Mucosa of rectum (tissue), 2 donors: ENCODE data around the gene MYBPHL.

Experiments
- H3K27ac ChIP-seq, 2 donors: one replicate each; pipeline ENCODE4 v1.7.0; 2013; ENCODE audit warnings: inconsistent platforms in 2 of 2, low read depth in 2 of 2, low read length in 2 of 2
- H3K27me3 ChIP-seq, 2 donors: one replicate each; pipeline ENCODE4 v1.7.0; 2013; ENCODE audit warnings: low read length in 2 of 2; ENCODE audit not compliant: control insufficient read depth in 2 of 2, insufficient read depth in 2 of 2
- H3K36me3 ChIP-seq, 2 donors: one replicate each; pipeline ENCODE4 v1.7.0; 2013; ENCODE audit warnings: low read length in 2 of 2; ENCODE audit not compliant: control insufficient read depth in 2 of 2, insufficient read depth in 2 of 2
- H3K4me1 ChIP-seq, 2 donors: one replicate each; pipeline ENCODE4 v1.7.0; 2013; ENCODE audit warnings: low read length in 2 of 2, mild to moderate bottlenecking in 1 of 2; ENCODE audit not compliant: control insufficient read depth in 2 of 2, insufficient read depth in 2 of 2
- H3K4me3 ChIP-seq, 2 donors: one replicate each; pipeline ENCODE4 v1.7.0; 2013; ENCODE audit warnings: low read length in 2 of 2
- H3K9ac ChIP-seq, 2 donors: one replicate each; pipeline ENCODE4 v1.7.0; 2013; ENCODE audit warnings: low read length in 2 of 2, low read depth in 1 of 2, mild to moderate bottlenecking in 1 of 2
- H3K9me3 ChIP-seq, 2 donors: one replicate each; pipeline ENCODE4 v1.7.0; 2013; ENCODE audit warnings: low read length in 2 of 2; ENCODE audit not compliant: control insufficient read depth in 2 of 2
- donor health status: healthy.
- donor health status: Normal muscosa, but diverticular disease.

The MYBPHL gene

DNA sequence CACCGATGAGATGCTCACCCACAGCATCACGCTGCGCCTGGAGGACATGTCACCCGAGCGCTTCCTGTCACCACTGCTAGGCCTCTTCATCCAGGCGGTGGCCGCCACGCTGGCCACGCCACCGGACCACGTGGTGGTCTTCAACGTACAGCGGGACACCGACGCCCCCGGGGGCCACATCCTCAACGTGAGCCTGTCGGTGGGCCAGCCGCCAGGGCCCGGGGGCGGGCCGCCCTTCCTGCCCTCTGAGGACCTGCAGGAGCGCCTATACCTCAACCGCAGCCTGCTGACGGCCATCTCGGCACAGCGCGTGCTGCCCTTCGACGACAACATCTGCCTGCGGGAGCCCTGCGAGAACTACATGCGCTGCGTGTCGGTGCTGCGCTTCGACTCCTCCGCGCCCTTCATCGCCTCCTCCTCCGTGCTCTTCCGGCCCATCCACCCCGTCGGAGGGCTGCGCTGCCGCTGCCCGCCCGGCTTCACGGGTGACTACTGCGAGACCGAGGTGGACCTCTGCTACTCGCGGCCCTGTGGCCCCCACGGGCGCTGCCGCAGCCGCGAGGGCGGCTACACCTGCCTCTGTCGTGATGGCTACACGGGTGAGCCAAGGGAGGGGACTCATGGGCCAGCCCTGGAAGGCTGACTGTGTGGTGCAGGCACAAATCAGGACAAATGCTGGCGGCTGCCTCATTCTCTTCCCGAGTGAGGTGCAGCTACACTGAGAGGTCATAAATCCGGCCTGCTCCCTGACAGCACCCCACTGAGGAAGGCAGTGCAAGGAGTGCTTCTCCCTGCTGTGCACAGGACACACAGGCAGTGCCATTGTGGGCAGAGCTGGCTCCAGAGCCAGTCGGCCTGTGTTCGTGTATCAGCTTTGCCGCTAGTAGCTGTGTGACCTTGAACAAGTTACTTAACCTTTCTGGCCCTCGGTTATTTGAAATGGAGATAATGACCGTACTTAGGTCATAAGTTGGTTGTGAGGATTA is 48.0 kb downstream of the MYBPHL start:
- Histone ChIP-seq H3K4me1 (peaks cover 4% of the 10 kb centered on the region in 2 donors), H3K27ac (no peak overlapping the region), H3K27me3 (no peaks in the 10 kb centered on the region), H3K4me3 (no peak overlapping the region), H3K9ac (no peak overlapping the region), H3K36me3 (no peaks in the 10 kb centered on the region), H3K9me3 (no peaks in the 10 kb centered on the region)

DNA sequence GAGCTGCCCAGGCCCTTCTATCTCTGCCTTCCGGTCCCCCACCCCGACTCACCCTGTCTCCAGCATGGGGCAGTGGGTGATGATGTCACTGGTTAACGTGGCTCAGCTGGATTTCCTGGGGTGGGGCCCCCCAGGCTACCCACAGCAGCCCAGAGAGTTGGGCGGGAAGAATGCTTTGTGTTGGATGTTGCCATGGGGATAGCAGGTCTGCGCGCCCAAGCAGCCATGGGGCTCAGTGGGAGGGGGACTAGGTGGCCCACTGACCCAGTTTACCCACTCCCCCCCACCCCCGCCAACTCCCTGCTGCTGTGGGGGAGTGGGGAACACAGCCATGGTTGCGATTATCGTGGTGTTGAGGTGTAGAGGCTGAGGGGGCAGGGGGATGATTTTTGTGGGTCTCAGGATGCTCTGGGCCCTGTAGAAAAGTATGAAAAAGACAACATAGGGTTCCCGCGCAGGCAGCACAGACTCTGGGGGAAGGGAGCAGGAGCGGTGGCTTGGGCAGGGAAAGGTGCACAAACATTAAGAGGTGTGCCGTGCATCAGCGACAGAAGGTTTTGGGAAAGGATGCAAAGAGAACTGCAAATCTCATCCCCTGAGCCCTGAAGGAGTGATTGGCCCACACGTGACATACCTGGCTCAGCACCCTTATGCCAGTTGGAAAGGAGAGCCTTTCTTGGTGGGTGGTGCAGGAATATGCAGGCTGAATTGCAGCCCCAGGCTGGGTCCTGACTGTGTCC is 49.0 kb downstream of the MYBPHL start:
- no peaks in the 10 kb centered on the region for H3K9me3 ChIP-seq
- no peak overlapping the region for H3K9ac ChIP-seq
- H3K4me3 ChIP-seq, result no peak overlapping the region
- no peaks in the 10 kb centered on the region for H3K36me3 ChIP-seq
- H3K4me1 ChIP-seq, result peaks cover 4% of the 10 kb centered on the region in 2 donors
- no peak overlapping the region for H3K27ac ChIP-seq
- H3K27me3 ChIP-seq, result no peaks in the 10 kb centered on the region

DNA sequence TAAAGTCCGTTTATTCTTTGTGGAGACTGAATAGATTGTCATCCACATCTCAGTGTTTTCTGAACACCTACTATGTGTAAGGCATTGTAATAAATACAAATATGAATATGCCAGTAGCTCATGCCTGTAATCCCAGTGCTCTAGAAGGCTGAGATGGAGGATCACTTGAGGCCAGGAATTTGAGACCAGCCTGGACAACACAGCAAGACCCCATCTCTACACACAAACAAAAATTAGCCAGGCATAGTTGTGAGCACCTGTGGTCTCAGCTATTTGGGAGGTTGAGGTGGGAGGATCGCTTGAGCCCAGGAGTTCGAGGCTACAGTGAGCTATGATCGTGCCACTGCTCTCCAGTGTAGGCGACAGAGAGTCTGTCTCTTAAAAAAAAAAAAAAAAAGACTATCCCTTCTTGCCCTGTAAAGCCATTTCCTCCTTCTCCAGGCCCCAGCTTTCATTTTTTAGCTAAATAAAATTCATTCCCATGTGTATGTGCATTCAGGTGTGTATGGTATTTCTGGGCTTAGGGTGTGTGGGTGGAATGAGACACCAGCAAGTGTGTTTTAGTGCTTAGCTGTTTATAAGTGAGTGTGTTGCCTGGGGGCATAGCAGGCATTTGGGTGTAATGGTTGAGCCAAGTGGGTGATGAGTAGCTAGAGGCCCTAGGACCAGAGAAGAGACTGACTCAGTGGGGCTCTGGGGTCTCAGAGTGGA is 49.7 kb downstream of the MYBPHL start:
- peaks cover 4% of the 10 kb centered on the region in 2 donors for H3K4me1 ChIP-seq
- no peak overlapping the region for H3K9ac ChIP-seq
- H3K36me3 ChIP-seq, result no peaks in the 10 kb centered on the region
- no peak overlapping the region for H3K27ac ChIP-seq
- H3K4me3 ChIP-seq, result no peak overlapping the region
- H3K9me3 ChIP-seq, result no peaks in the 10 kb centered on the region
- H3K27me3 ChIP-seq, result no peaks in the 10 kb centered on the region

DNA sequence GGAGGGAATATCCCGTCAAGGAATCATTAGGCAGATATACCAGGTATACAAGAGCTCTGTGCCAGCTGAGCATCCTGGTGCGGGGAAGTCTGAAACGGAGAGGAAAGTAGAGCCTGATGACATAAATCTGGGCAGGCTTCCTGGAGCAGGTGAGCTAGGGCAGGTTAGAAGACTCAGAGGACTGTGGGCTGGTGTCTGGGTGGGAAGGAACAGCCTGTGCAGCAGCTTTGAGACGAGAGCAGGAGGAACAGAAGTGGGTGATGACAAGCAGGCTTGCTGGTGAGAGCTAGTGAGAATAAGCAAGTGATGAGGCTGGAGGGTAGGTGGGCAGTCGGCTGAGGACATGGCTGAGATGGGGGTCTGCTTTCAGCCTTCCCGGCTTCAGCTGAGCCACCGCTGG is 50.7 kb downstream of the MYBPHL start:
- Histone ChIP-seq H3K27ac (no peak overlapping the region), H3K4me3 (no peak overlapping the region), H3K9ac (no peak overlapping the region), H3K9me3 (no peaks in the 10 kb centered on the region), H3K36me3 (no peaks in the 10 kb centered on the region), H3K4me1 (peaks cover 4% of the 10 kb centered on the region in 2 donors), H3K27me3 (no peaks in the 10 kb centered on the region)

DNA sequence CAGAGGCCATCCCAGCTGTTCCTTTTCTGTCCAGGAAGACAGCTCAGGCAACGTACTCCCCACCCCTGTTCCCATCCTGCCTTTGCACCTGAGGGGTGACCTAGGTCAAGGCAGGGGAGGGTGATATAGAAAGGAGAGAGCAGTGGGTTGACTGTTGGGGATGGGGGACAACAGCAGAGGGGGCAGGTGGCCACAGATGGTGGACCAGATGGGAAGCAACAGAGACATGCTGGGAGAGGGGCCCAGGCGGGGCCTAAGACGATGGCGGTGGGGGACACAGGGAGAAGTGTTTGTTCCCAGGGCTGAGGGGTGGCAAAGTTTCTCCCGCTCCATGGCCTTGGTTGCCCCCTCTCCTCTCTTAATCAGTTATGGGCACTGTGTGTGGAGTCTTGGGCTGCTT is 51.1 kb downstream of the MYBPHL start:
- Histone ChIP-seq H3K27me3 (no peaks in the 10 kb centered on the region), H3K4me1 (peaks cover 4% of the 10 kb centered on the region in 2 donors), H3K27ac (no peak overlapping the region), H3K9ac (no peak overlapping the region), H3K9me3 (no peaks in the 10 kb centered on the region), H3K36me3 (no peaks in the 10 kb centered on the region), H3K4me3 (no peak overlapping the region)

DNA sequence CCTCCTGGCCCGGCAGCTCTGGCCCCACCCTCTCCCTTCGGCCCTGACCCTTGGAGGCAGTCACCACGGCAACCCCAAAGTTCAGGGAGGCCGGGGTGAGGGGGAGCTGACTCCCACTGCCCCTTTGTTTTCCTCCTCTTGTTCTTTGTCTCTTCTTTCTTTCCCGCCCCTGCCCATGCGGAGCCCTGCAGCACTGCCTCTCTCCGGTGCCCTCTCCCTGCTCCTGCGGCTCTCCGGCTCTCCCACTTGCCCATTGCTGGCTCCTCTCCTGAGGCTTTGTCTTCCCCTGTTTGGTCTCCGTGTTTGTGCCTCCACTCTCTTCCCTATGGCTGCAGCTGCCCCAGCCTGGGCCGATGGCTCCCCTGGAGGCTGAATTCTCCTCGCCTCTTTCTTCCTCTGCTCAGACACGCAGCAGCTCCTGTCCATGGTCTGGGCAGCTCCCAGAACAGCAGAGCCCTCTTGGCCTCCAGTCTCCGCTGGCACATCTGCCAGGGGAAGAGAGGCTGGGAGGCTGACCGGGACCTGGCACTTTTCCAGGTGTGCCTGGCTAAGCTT is 51.6 kb downstream of the MYBPHL start:
- H3K4me1 ChIP-seq, result peaks cover 4 to 5% of the 10 kb centered on the region in 2 donors
- no peaks in the 10 kb centered on the region for H3K36me3 ChIP-seq
- H3K27ac ChIP-seq, result no peak overlapping the region
- no peak overlapping the region for H3K9ac ChIP-seq
- H3K27me3 ChIP-seq, result no peaks in the 10 kb centered on the region
- H3K4me3 ChIP-seq, result no peak overlapping the region
- H3K9me3 ChIP-seq, result no peaks in the 10 kb centered on the region

DNA sequence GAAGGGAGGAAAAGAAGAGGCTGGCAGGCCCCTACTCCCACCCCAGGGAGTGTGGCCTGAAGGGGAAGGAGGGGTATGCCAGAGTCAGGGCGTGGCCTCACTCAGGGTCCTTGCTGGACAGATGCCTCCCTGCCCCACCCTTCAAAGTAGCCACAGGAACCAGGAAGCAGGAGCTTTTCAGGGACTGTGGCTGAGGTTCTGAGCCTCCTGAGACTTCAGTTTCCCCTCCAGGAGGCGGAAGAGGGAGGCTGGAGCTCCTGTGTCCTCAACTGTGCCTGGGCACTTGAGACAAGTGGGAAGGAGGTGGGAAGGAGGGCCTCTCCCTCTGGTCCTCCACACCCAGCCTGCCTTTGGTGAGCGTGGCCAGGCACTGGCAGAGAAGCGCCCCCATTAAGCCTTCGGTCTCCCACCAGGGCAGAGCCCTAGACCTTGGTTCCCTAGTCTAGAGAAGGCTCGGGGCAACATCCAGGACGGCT is 52.2 kb downstream of the MYBPHL start:
- Histone ChIP-seq H3K4me3 (no peak overlapping the region), H3K27ac (peak overlapping the region in 1 of 2 donors; percentile 9), H3K36me3 (no peaks in the 10 kb centered on the region), H3K9me3 (no peaks in the 10 kb centered on the region), H3K27me3 (no peaks in the 10 kb centered on the region), H3K4me1 (peaks cover 4 to 7% of the 10 kb centered on the region in 2 donors), H3K9ac (no peak overlapping the region)

DNA sequence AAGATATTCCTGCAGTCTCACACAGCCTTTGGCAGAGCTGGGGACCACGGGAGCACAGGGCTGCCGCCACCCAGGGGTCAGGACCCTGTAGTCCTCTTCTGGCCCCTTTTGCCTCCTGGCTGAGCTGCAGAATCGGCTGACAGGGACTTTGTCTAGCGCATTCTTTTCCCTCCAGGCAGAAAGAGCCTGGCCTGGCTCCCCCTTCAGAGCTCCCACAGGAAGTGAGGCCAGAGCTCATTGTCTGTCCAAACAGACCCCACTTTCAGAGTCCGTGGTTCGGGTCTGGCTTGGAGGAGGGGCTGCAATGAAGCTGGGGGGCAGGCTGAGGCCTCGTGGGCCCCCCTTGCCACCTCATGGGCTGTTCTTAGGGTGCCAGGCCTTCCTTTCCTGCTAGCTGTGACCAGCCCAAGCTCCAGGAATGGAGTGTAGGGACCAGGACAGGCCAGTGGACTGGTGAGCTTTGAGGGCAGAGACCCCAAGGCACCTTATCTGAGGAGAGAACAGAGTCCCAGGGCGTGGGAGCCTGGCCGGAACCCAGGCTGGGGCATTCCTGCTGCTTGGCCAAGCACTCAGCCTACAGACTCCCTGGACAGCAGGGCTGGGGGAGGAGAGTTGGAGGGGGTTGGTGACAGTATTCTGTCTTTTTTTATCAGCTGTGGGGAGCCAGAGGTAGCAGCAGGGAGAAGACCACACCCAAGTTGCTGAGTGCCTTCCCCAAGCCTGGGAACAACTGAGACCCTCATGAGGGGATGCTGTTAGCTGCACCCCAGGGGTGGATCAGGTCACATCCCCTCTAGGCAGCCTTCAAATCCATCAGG is 52.8 kb downstream of the MYBPHL start:
- Histone ChIP-seq H3K4me1 (peaks cover 7% of the 10 kb centered on the region in 2 donors), H3K9me3 (no peaks in the 10 kb centered on the region), H3K27me3 (no peaks in the 10 kb centered on the region), H3K36me3 (no peaks in the 10 kb centered on the region), H3K27ac (peak overlapping the region; percentile 28 to 61), H3K9ac (no peak overlapping the region), H3K4me3 (peak overlapping the region in 1 of 2 donors; percentile 20)
